Measurements from ENCODE around the gene MICU1.
"Not testable (repeated sequence)": the region's sequence is repeated elsewhere in the genome, so short reads cannot be mapped to it uniquely, and the experiment has no call there.

The MICU1 gene

GRCh38 chr10:72346117-72346516, 279.8 kb downstream of the MICU1 start:
- DNase-seq (ENCODE audit: low spot score): not testable (repeated sequence)

GRCh38 chr10:72344932-72345331, 280.9 kb downstream of the MICU1 start:
- DNase-seq (ENCODE audit: low spot score): no peak

DNA sequence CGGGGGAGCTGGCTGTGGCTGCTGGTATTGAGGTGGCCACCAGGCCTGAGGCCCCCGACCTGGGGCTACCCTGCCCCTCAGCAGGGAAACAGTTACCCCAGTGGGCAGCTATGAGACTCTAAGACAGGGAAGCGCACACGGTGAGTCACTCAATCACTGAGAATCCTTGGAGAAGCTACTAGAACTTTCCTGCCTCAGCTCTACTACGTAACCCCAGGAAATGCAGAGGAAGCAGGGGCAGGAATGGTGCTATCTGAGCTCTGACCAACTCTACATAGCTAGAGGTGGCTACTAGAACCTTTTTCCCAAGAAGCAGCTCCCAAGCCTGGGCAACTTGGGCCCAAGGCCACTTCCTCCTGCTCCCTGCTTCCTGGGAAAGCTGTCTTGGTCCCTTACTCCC, 283.0 kb downstream of the MICU1 start:
- DNase-seq (ENCODE audit: low spot score): no peak

- peak; percentile 55 for DNase-seq (ENCODE audit: low spot score)
These were observed 285.2 kb downstream of the MICU1 start for GRCh38 chr10:72340510-72341261.

- DNase-seq (ENCODE audit: low spot score): no peak
These were observed 287.7 kb downstream of the MICU1 start for GRCh38 chr10:72338180-72338579.

DNA sequence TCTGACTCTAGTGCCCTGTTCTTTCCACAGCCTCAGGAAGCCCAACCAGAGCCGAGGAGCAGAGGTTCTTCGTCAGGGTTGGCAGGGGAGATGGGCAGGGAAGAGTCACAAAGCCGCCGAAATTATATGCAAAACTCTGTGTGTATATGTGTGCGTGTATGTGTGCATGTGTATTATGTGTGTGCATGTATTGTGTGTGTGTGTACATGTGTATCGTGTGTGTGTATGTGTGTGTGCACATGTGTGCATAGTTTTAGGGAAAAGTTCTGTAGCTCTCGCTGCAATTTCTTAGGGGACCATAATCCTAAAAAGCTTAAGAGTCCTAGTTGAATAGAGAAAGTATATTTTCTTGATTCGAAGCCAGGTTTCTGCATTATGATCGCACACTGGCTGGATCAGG, 288.2 kb downstream of the MICU1 start:
- no peak for DNase-seq (ENCODE audit: low spot score)

DNA sequence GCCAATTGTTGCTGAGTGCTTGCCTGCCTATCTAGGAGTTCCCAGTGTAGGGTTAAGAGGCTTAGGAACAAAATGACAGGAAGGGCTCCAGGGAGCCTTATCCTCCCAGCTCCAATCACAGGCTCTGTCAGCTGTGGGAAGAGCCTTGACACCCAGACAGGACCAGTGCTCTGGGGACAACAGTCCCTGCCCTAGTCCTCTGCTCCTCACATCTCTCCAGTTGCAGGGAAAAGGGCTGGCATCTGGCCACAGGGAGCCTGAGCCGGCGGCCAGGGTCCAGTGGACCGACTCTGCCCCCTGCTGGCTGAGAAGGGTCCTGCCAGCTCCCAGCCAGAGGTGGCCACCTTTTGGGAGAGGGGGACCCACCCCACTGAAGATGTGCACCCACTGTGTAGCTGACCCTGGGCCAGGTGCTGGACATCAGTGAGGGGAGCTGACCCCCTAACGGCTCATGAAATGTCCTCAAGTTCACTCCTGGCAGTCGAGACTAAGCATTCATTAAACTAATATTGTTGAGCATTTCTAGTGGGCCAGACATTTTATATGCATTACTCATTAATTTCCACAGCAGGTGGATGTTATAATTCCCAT, 288.7 kb downstream of the MICU1 start:
- peak; percentile 69 for DNase-seq (ENCODE audit: low spot score)

GRCh38 chr10:72336259-72337038, 289.4 kb downstream of the MICU1 start:
- DNase-seq (ENCODE audit: low spot score): no peak

- no peak for DNase-seq (ENCODE audit: low spot score)
These were observed 290.3 kb downstream of the MICU1 start for GRCh38 chr10:72335394-72336258.

GRCh38 chr10:72334825-72335393, 291.0 kb downstream of the MICU1 start:
- DNase-seq (ENCODE audit: low spot score): peak; percentile 80

- DNase-seq (ENCODE audit: low spot score): no peak
These were observed 291.6 kb downstream of the MICU1 start for GRCh38 chr10:72334196-72334824.

DNA sequence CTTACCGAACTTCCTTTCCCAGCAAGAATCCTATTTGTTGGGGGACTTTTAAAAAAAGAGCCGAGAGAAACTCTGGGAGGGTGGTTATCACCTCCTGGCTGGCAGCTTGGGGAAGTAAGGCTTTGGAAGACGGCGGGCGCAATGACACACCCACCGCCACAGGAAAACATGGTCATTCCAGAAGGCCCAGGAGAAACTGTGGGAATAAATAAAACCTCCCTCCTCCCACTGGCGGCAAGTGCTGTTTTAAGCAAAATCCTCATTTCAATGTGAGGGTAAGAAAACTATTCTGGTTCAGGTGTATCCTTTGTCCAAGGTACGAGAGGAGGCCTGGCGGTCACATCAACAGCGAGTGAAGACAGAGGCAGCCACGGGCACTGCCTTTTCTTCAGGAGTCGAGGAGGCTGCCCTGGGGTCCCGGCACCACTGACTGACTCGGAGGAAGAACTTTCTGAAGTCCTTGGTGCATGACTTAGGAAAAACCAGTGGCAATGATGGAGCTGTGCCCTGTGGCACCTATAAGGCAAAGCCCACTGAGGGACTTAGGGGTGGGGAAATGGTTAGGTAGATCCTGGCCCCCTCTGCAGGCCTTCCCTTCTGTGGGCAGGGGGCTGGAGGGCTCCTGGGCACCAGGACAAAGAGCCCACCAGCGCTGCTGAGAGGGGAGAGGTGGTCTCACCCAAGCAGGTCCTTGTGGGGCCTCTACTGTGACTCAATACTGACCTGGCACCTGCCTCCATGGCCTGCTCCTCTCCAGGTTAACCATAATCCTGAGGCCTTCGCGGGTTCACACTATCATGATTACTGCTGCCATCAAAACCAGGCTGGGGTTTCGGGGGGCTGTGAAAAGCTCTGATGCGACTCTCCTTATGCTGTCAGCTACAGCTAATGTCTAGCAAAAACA, 292.5 kb downstream of the MICU1 start:
- no peak for DNase-seq (ENCODE audit: low spot score)

- no peak for DNase-seq (ENCODE audit: low spot score)
These were observed 293.3 kb downstream of the MICU1 start for GRCh38 chr10:72332423-72333111.

DNA sequence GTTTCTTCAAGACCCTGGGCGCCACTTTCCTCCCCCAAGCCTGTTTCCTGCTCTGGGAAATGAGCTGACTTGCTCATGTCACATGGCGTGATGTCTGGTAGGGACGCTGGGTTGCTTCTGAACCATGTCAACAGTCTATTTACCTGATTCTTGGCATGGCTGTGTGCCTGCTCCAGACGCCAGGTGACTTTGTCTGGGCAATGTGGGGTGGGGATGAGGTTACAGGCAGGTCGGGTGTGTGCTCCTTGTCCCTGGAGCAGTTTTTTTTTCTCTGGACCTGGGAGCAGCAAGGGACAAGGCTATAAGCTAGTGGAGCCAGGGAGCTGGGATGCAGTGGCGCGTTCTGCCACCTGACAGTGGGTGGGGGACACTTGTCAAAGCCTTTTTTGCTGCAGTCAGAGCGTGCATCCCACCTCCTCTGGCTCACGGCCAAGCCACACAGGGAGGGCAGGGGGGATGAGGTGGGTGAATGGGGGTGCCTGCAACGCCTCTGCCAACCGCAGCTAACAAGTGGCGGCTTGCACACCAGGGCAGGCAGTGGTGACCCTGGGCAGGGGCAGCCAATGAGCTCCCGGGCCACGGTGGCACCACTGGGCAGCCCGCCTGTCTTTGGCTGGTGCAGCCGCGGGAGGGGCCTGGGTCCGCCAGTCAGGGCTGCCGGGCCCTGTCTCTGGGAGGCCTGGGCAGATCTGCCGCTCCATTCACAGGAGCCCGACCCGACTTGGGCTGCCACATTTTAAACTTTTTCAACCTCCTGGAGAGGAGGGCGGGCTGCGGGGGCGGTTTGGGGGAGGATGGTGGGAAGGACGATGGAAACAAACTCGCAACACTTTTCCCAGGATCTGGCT, 294.1 kb downstream of the MICU1 start:
- DNase-seq (ENCODE audit: low spot score): peak; percentile 52

DNA sequence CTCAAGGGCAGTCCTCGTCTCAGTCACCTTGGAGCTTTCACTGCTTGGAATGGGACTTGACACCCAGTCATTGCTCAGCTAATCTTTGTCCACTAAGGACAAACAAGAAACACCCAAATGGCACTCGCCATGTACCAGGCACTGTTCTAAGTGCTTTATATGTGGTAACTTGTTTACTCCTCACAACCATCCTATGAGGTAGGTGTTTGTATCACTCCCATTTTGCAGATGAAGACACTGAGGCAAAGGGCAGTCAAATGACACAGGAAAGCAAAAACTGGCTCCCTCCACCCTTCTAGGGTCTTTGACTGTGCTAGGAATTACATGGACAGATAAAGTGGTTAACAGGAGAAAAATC, 295.8 kb downstream of the MICU1 start:
- no peak for DNase-seq (ENCODE audit: low spot score)

DNA sequence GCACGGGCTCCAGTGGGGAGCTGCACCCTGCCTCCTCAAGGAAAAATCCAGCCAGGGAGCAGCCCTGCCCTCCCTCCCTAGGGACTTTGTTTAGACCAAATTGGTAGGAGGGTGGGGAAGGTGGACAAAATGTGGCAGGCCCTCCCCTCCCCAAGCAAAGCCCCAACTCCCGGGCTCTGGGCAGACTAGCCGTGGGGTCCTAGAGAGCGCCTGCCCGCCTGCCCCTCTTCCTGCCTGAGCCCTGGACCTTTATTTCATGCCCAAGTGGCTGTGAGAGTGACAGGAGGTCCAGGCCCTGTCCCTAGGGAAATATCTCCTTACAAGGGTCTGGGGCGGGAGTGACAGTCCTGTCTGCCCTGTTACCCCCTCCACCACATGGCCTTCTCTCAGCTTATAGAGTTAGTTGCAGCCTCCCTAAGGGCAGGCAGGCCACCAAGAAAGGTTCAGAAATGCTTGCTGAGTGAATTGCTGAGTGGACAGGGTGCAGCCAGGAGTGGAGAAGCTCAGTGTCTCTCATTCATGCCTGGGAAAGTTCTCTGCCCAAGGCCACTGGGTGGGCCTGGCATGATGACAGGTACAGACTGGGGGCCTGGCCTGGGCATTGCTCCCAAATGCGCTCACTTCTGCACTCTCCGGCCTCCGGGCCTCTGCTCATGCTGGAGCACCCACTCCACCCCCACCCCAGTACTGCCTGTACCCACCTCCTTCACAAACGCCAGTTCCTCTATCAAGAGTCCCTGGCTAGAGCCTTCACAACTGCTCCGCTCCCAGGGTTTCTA, 296.4 kb downstream of the MICU1 start:
- DNase-seq (ENCODE audit: low spot score): no peak

- no peak for DNase-seq (ENCODE audit: low spot score)
These were observed 297.1 kb downstream of the MICU1 start for GRCh38 chr10:72328829-72329204.
